PFSK-1 (cell line): ENCODE measurements around the gene RINT1.

Experiments used
- FOXP2 ChIP-seq: optimal IDR thresholded peaks from 2 replicates; pipeline ENCODE3; 2011; ENCODE audit warnings: borderline replicate concordance, control low read depth, inconsistent platforms; ENCODE audit not compliant: insufficient read depth; ENCODE audit errors: extremely low read length, extremely low read depth
- POLR2AphosphoS5 ChIP-seq: IDR thresholded peaks from 2 replicates; pipeline ENCODE4 v1.6.1; 2012; ENCODE audit warnings: low read depth, mild to moderate bottlenecking, control low read depth, low read length, moderate library complexity

DNA sequence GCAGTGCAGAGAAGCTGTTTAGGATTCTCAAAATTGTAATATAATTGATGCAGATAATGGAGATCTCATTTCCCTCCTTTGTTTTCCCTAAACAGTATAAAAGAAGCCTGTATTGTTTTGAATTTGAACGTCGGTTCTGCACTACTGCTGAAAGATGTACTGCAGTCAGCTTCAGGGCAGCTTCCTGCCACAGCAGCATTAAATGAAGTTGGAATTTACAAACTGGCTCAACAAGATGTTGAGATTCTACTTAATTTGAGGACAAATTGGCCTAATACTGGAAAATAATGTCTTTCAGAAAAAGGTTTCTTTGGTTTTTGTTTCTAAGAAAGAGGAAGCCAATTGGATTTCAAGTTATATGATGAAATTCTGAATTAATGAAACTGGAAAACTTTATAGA, 35.0 kb downstream of the RINT1 start:
- TF ChIP-seq POLR2AphosphoS5 (no peak), FOXP2 (no peak)
